Posterior cingulate gyrus (tissue), 11 donors: Measurements from ENCODE around the gene DACT2.
"Not testable (repeated sequence)": the region's sequence is repeated elsewhere in the genome, so short reads cannot be mapped to it uniquely, and the experiment has no call there.

Source experiments
- DNase-seq, 10 donors: peaks; one replicate each; pipeline versions ENCODE4 v3.0.0 to v3.0.0-alpha.2; 2020 to 2021; ENCODE audit warnings: mixed read lengths in 3 of 10
- intact Hi-C: fragments of 100-400 bp; cut with DNase I; formaldehyde crosslinking; loops from one replicate; pipeline ENCODE4 v1.15.1; 2023

Gene DACT2

DNA sequence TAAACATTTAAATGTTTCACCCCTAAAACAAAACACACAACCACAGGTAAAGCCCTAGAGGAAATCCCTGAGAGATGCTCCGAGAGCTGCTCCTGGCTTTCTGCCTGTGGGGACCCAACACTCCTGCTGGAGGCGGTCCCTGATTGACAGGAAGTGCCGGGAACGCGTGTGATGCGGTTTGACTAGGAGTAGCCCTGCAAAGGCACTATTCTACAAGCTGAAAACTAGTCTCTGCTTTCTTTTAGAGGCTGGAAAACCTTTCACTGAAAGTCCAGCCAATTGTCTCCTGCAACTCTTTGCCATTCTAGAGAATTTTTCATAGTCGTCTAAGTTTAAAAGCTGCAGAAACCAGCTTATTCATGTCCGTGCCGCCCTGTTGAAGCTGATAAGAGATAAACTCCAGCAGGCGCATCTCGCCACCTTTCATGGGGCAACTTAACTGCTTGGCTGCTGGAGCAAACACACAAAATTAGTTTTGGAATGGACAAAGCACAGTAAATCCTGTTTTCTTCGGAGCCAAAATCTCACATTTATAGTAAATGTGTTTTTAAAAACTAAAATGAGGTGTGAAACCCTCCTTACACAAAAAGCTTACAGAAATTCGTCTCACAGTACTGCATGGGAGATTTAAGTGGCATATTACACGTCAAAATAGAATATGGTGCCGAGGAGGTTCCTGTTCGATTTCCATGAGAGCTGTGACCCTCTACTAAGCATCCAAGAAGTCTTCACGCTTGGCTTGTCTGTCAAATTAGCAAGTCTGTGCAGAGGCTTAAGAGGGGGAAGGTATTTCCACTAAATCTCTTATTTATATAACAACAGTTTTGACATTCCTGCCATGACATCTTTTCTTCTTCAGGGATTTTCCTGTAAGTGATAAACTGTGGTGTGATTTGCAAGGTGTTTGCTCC, 46.9 kb downstream of the DACT2 start:
- DNase-seq = no peak
- intact Hi-C loops = no loop called here

GRCh38 chr6:168270274-168271172, 49.1 kb downstream of the DACT2 start:
- intact Hi-C loops = no loop called here

GRCh38 chr6:168269455-168270243, 49.9 kb downstream of the DACT2 start:
- intact Hi-C loops = no loop called here
- peak in 1 of 10 donors; percentile 73 for DNase-seq

More at GRCh38 chr6:168270274-168271172, 49.1 kb downstream of the DACT2 start:
- no peak for DNase-seq

GRCh38 chr6:168268755-168269154, 50.8 kb downstream of the DACT2 start:
- intact Hi-C loops = no loop called here
- DNase-seq = no peak

DNA sequence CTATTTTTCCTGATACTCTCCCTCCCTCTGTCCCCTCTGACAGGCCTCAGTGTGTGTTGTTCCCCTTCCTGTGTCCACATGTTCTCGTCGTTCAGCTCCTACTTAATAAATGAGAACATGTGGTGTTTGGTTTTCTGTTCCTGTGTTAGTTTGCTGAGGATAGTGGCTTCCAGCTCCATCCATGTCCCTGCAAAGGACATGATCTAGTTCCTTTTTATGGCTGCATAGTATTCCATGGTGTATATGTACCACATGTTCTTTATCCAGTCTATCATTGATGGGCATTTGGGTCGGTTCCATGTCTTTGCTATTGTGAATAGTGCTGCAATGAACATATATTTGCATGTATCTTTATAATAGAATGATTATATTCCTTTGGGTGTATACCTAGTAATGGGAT, 51.8 kb downstream of the DACT2 start:
- DNase-seq, intact Hi-C loops: not testable (repeated sequence)

- intact Hi-C loops = no loop called here
- no peak for DNase-seq
These were observed 53.5 kb downstream of the DACT2 start for GRCh38 chr6:168265827-168266815.

- peak in 1 of 10 donors; percentile 69 for DNase-seq
- intact Hi-C loops = no loop called here
These were observed 54.2 kb downstream of the DACT2 start for GRCh38 chr6:168265394-168265793.

- intact Hi-C loops = no loop called here
- peak in 1 of 10 donors; percentile 61 for DNase-seq
These were observed 54.8 kb downstream of the DACT2 start for GRCh38 chr6:168264593-168265335.

GRCh38 chr6:168263351-168263905, 56.1 kb downstream of the DACT2 start:
- intact Hi-C loops = no loop called here

GRCh38 chr6:168261234-168261633, 58.3 kb downstream of the DACT2 start:
- intact Hi-C loops = no loop called here

More at GRCh38 chr6:168263351-168263905, 56.1 kb downstream of the DACT2 start:
- peak in 1 of 10 donors; percentile 47 for DNase-seq

GRCh38 chr6:168260420-168260987, 59.1 kb downstream of the DACT2 start:
- intact Hi-C loops = no loop called here
- DNase-seq = peak in 2 of 10 donors; percentile 5 to 51

More at GRCh38 chr6:168261234-168261633, 58.3 kb downstream of the DACT2 start:
- peak in 1 of 10 donors; percentile 67 for DNase-seq

GRCh38 chr6:168258795-168259194, 60.8 kb downstream of the DACT2 start:
- intact Hi-C loops = no loop called here
- peak in 1 of 10 donors; percentile 68 for DNase-seq

DNA sequence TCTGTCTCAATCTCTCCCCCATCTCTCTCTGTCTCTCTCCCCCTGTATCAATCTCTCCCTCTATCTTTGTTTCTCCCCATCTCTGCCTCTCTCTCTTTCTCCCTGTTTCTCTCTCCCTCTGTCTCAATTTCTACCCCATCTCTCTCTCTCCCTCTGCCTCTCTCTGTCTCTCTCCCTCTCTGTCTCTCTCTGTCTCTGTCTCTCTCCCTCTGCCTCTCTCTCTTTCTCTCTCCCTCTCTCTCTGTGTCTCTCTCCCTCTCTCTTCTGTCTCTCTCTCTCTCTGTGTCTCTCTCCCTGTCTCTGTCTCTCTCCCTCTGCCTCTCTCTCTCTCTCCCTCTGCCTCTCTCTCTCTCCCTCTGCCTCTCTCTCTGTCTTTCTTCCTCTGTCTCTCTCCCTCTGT, 62.6 kb downstream of the DACT2 start:
- no peak for DNase-seq
- intact Hi-C loops = no loop called here
